HG02981 (cell line): Measurements from ENCODE around the gene CEP68.
"Not testable (repeated sequence)": the region's sequence is repeated elsewhere in the genome, so short reads cannot be mapped to it uniquely, and the experiment has no call there.

ENCODE experiments used
- ATAC-seq: cut with Tn5 transposase; IDR thresholded peaks from one replicate; pipeline ENCODE4 v1.9.1; 2021; ENCODE audit warnings: mild to moderate bottlenecking, moderate library complexity; ENCODE audit not compliant: unreplicated experiment

The CEP68 gene

DNA sequence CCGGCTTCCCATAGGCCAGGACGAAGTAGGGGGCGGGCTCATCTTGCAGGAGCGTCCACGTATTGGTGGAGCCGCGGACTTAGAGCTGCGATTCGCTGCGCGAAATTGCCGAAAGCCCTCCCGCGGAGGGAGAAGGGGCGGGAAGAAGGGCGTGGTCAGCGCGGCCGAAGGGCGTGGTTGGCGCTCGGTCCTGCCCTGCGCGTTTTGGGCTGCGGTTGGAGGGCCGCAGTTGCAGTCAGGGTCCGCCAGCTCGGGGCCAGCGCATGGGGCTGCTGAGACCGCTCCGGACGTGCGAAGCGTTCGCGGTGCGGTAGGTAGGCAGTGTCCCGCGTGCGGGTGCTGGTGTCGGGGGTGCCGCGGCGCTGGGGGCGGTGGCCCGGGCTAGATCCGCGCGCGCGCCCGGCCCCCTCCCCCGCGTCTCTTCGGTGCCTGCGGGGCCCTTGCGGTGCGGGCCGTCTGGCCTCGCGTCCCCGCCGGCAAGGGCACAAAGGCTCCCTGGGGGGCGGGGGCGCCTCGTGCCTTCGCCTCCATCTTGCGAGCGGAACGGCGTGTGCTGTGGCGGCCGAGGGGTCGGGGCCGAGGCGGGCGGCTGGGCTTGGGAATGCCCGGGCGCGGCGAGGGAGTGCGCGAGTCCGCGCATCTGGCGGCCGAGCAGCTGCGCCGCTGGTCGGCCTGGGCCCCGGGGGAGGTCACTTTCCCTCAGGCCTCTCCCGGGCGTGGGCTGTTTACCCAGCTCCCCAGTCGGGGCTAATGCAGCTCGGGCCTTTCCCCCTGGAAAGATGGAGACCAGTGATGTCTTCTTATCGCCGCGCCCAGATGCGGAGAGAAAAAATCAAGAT is at the start of gene CEP68:
Gene CEP68, plus strand, starts transcription at position 202 of the 839 bp plus-strand sequence. CDS start 13,029 bp downstream, outside the sequence.
- ATAC-seq, result peak; percentile 83

- no peak for ATAC-seq
These were observed 42.4 kb upstream of the CEP68 start for GRCh38 chr2:65013776-65014175.

- no peak for ATAC-seq
These were observed 40.5 kb upstream of the CEP68 start for GRCh38 chr2:65015731-65016130.

- no peak for ATAC-seq
These were observed 39.4 kb upstream of the CEP68 start for GRCh38 chr2:65016789-65017188.

- no peak for ATAC-seq
These were observed 38.9 kb upstream of the CEP68 start for GRCh38 chr2:65017335-65017734.

- ATAC-seq, result no peak
These were observed 38.1 kb upstream of the CEP68 start for GRCh38 chr2:65018141-65018582.

GRCh38 chr2:65019010-65019409 is 37.2 kb upstream of the CEP68 start:
- ATAC-seq, result no peak

DNA sequence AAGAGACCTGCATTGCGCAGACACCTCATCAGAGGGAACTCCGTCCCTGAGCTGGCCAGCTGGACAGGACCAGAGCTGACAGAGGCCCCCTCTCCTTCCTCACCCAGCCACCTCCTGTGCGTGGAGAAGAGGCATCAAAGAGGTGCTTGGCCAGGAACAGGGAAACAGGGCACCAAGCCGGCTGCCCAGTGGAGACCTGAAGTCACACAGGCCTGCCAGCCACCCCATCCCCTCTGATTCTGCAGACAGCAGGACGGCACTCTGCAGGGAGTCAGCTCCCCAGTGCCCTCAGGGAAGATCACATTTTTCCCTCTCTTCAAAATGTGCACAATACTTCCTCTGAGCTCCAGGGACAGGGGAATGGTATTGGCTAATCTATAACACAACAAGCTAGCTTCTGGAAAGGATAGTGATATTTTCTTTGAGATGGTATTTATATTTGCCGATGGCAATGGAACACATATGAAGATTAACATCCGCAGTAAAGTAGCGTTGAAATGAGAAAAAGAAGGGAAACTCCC is 36.5 kb upstream of the CEP68 start:
- ATAC-seq, result no peak

DNA sequence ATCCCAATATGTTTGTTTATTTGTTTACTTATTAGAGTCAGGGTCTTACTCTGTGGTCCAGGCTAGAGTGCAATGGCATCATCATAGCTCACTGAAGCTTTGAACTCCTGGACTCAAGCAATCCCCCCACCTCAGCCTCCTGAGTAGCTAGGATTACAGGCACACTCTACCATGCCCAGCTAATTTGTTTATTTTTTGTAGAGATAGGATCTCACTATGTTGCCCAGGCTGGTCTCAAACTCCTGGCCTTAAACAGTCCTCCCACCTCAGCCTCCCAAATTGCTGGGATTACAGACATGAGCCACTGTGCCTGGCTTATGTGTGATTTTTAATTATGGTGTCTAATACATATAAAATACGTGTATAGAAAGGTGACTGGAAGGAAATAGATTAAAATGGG is 36.0 kb upstream of the CEP68 start:
- not testable (repeated sequence) for ATAC-seq

- ATAC-seq, result no peak
These were observed 35.2 kb upstream of the CEP68 start for GRCh38 chr2:65020943-65021528.

GRCh38 chr2:65021709-65022108 is 34.5 kb upstream of the CEP68 start:
- no peak for ATAC-seq

- no peak for ATAC-seq
These were observed 34.0 kb upstream of the CEP68 start for GRCh38 chr2:65022189-65022588.

DNA sequence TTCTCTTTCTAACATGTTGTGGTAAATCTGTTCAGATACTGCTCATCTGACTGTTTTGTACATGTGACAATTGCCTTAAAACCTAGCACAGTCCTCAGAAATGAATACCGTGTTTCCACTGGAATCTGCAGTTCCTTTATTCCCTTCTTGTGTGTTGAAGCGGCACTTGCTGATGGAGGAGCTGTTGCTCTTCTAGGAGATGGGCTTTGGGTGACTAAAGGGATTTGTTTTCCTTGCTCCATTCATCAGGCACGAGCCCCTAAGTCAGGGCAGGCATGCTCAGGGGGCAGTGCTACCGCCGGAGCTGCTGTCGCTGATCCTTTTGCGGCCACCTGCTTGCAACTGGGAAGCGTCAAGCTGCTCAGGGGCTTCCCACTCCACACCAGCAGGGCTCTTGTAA is 32.5 kb upstream of the CEP68 start:
- no peak for ATAC-seq

DNA sequence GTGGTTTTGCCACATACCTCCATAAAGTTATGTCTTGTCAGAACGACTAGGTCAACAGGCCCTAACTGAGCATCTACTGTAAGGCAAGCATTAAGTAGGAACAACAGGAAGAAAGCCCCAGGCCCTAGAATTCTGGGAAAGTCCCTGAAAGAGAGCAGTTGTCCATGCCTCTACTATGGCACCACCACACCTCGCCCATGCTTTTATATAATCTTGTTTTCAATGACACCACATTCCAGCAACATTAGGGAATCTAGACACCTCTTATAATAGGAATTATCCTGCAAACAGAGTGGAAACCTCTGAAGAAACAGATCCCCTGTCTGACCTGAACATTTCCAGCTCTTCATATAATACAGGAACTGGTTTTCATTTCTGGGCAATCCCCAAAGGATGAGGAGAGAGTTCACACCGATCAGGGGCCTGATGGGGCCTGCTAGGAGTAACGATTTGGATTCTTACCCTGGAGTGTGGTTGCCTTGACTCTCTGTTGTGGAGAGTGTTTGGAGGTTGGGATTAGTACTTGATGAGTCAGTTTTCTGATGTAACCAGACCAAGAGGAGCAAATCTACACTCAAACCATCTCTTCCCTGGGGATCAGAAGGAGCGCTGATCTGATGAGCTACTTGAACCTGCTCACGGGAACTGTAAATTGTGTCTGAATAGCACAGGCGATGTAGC is 31.9 kb upstream of the CEP68 start:
- no peak for ATAC-seq

- ATAC-seq, result no peak
These were observed 30.6 kb upstream of the CEP68 start for GRCh38 chr2:65025453-65026123.

GRCh38 chr2:65026154-65026553 is 30.1 kb upstream of the CEP68 start:
- ATAC-seq, result no peak

DNA sequence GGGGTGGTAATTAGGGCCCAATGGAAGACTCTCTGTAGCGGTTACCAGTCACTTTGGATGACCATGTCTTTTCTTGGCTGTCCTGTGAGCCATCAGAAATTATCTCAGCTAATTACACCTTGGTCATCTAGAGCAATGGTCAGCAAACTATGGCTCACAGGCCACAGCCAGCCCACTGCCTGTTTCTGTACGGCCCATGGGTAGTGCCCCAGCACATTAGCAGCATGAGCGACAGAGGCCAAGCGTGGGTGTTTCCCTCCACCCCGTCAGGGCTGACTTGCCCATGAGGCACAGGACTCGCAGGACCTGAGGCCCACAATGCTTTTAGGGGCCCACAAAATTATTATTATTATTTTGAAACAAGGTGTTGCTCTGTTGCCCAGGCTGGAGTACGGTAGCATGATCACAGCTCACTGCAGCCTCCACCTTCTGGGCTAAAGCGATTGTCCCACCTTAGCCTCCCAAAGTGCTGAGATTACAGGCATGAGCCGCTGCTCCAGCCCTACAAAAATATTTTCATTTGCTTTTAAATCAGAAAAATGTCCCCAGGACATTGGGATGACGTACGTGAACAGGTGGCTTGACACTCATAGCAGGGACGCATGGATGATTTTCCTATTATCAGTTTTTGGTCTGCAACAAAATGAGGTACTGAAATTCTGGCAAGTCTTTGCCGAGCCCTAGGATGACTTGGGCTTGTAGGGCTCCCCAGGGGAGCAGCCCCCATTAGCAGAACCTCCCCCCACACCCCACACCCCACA is 29.3 kb upstream of the CEP68 start:
- ATAC-seq, result peak; percentile 35

GRCh38 chr2:65027616-65028244 is 28.5 kb upstream of the CEP68 start:
- ATAC-seq, result no peak

- ATAC-seq, result no peak
These were observed 25.5 kb upstream of the CEP68 start for GRCh38 chr2:65030476-65031332.
